HepG2 (cell line): ENCODE data around the gene VSIR. TPM values are rescaled to one million over a fixed set of nuclear protein-coding genes. Genes with fewer than 3 reads are reported as not detected.

Experiments
- CEBPB ChIP-seq: IDR thresholded peaks from 2 replicates; pipeline ENCODE4 v1.6.1; 2011; ENCODE audit warnings: low read depth, low read length, improper control_type of control experiment, borderline replicate concordance
- EP300 ChIP-seq, 3 experiments: sonication (generic) in 1 of 3; formaldehyde crosslinking in 1 of 3; IDR thresholded peaks; 2 replicates each; pipeline versions ENCODE4 v1.5.1 to v1.6.1; 2011 to 2020; ENCODE audit warnings: low read depth in 2 of 3, low read length in 2 of 3, borderline replicate concordance in 1 of 3, improper control_type of control experiment in 1 of 3, mild to moderate bottlenecking in 1 of 3, missing genetic modification reagents in 1 of 3, moderate library complexity in 1 of 3
- RAD51 ChIP-seq: fragments of 450-650 bp; IDR thresholded peaks from 2 replicates; pipeline ENCODE4 v1.6.1; 2016; ENCODE audit warnings: borderline replicate concordance
- RARA ChIP-seq: IDR thresholded peaks from 2 replicates; pipeline ENCODE4 v1.6.1; 2016; ENCODE audit warnings: missing genetic modification reagents, missing compliant biosample characterization
- RNF219 ChIP-seq: sonication (generic); formaldehyde crosslinking; IDR thresholded peaks from 2 replicates; pipeline ENCODE4 v1.5.0; 2020; ENCODE audit warnings: mild to moderate bottlenecking, missing genetic modification reagents
- SRSF1 ChIP-seq: fragments of 200-400 bp; formaldehyde crosslinking; optimal IDR thresholded peaks from 2 replicates; pipeline ENCODE3; 2017; ENCODE audit warnings: mild to moderate bottlenecking, low read depth, low read length, moderate library complexity
- ZKSCAN5 ChIP-seq: sonication (generic); formaldehyde crosslinking; IDR thresholded peaks from 2 replicates; pipeline ENCODE4 v1.5.1; 2020; ENCODE audit warnings: mild to moderate bottlenecking, missing genetic modification reagents
- ZNF451 ChIP-seq: sonication (generic); formaldehyde crosslinking; IDR thresholded peaks from 2 replicates; pipeline ENCODE4 v1.5.0; 2020; ENCODE audit warnings: mild to moderate bottlenecking, missing genetic modification reagents
- ZNF839 ChIP-seq: sonication (generic); formaldehyde crosslinking; IDR thresholded peaks from 2 replicates; pipeline ENCODE4 v1.4.0; 2020; ENCODE audit warnings: missing genetic modification reagents, mild to moderate bottlenecking, borderline replicate concordance
- ZNF879 ChIP-seq: sonication (generic); formaldehyde crosslinking; IDR thresholded peaks from 2 replicates; pipeline ENCODE4 v1.8.1; 2023; ENCODE audit warnings: missing genetic modification reagents
- ZSCAN31 ChIP-seq: sonication (generic); formaldehyde crosslinking; IDR thresholded peaks from 2 replicates; pipeline ENCODE4 v1.5.0; 2020; ENCODE audit warnings: low read depth, mild to moderate bottlenecking, missing genetic modification reagents
- polyA plus RNA-seq, 8 experiments: library from polyadenylated mRNA; depleted of rRNA in 3 of 8; stranded (reverse) in 7 of 8; unstranded in 1 of 8; fragments of >200 nt; fragmentation: Illumina TruSeq in 4 of 8; extraction: Trizol in 4 of 8; gene quantifications; 2 replicates each; pipeline versions ENCODE4 v1.2.1 to v1.2.3, GENCODE V29; 2011 to 2016; ENCODE audit warnings: low read depth in 4 of 8, missing spikeins in 1 of 8, mixed read lengths in 1 of 8; ENCODE audit not compliant: insufficient read depth in 1 of 8
- total RNA-seq, 5 experiments: library from RNA; depleted of rRNA; stranded (reverse); fragments of >200 nt; fragmentation: Illumina TruSeq; extraction: Trizol; gene quantifications; 2 replicates each; pipeline ENCODE4 v1.2.3, GENCODE V29; 2016; ENCODE audit warnings: low read depth in 1 of 5
- TF ChIP-seq, protein P1 (sequence below): sonication (generic); formaldehyde crosslinking; conservative IDR thresholded peaks from 2 replicates; pipeline ENCODE4 v1.8.0; 2022; ENCODE audit warnings: mild to moderate bottlenecking, moderate library complexity, missing genetic modification reagents
- TF ChIP-seq, protein P2 (sequence below): sonication (generic); formaldehyde crosslinking; IDR thresholded peaks from 2 replicates; pipeline ENCODE4 v1.4.0; 2020; ENCODE audit warnings: missing genetic modification reagents
- TF ChIP-seq, protein P3 (sequence below): sonication (generic); formaldehyde crosslinking; IDR thresholded peaks from 2 replicates; pipeline ENCODE4 v1.4.0; 2020; ENCODE audit warnings: missing genetic modification reagents, mild to moderate bottlenecking, borderline replicate concordance
- TF ChIP-seq, protein P4 (sequence below): sonication (generic); formaldehyde crosslinking; IDR thresholded peaks from 2 replicates; pipeline ENCODE4 v1.8.0; 2022; ENCODE audit warnings: mild to moderate bottlenecking, missing genetic modification reagents
- TF ChIP-seq, protein P5 (sequence below): sonication (generic); formaldehyde crosslinking; IDR thresholded peaks from 2 replicates; pipeline ENCODE4 v1.9.0; 2022; ENCODE audit warnings: low read depth, missing genetic modification reagents

VSIR gene
- total and polyA plus RNA-seq, 2 of the 13 experiments (the other 11 are each of a cell fraction or from before 2014, with no cell fraction given), result 0.44 to 3.2 TPM

- TF ChIP-seq, protein P1, sequence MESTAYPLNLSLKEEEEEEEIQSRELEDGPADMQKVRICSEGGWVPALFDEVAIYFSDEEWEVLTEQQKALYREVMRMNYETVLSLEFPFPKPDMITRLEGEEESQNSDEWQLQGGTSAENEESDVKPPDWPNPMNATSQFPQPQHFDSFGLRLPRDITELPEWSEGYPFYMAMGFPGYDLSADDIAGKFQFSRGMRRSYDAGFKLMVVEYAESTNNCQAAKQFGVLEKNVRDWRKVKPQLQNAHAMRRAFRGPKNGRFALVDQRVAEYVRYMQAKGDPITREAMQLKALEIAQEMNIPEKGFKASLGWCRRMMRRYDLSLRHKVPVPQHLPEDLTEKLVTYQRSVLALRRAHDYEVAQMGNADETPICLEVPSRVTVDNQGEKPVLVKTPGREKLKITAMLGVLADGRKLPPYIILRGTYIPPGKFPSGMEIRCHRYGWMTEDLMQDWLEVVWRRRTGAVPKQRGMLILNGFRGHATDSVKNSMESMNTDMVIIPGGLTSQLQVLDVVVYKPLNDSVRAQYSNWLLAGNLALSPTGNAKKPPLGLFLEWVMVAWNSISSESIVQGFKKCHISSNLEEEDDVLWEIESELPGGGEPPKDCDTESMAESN, result 0 out of 2 replicates have a peak, but pooled peaks have one; percentile 50
- TF ChIP-seq, protein P2, sequence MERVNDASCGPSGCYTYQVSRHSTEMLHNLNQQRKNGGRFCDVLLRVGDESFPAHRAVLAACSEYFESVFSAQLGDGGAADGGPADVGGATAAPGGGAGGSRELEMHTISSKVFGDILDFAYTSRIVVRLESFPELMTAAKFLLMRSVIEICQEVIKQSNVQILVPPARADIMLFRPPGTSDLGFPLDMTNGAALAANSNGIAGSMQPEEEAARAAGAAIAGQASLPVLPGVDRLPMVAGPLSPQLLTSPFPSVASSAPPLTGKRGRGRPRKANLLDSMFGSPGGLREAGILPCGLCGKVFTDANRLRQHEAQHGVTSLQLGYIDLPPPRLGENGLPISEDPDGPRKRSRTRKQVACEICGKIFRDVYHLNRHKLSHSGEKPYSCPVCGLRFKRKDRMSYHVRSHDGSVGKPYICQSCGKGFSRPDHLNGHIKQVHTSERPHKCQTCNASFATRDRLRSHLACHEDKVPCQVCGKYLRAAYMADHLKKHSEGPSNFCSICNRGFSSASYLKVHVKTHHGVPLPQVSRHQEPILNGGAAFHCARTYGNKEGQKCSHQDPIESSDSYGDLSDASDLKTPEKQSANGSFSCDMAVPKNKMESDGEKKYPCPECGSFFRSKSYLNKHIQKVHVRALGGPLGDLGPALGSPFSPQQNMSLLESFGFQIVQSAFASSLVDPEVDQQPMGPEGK (CRISPR knock-in tag), result peak; percentile 16; the same call in 1 of the 2 replicates
- TF ChIP-seq CEBPB (no peak), ZNF451 (no peak), RARA (CRISPR knock-in tag) (no peak), EP300 (IDR thresholded peaks at IDR 0.05; ENCODE audit: low read depth in 2 of 2, low read length in 2 of 2) (no peak), EP300 (CRISPR knock-in tag; IDR thresholded peaks at IDR 0.05; ENCODE audit: borderline replicate concordance) (no peak), SRSF1 (no peak), RAD51 (no peak), ZNF839 (CRISPR knock-in tag) (no peak), ZKSCAN5 (CRISPR knock-in tag) (no peak), RNF219 (no peak), ZSCAN31 (CRISPR knock-in tag) (no peak), ZNF879 (no peak)
- TF ChIP-seq, protein P3, sequence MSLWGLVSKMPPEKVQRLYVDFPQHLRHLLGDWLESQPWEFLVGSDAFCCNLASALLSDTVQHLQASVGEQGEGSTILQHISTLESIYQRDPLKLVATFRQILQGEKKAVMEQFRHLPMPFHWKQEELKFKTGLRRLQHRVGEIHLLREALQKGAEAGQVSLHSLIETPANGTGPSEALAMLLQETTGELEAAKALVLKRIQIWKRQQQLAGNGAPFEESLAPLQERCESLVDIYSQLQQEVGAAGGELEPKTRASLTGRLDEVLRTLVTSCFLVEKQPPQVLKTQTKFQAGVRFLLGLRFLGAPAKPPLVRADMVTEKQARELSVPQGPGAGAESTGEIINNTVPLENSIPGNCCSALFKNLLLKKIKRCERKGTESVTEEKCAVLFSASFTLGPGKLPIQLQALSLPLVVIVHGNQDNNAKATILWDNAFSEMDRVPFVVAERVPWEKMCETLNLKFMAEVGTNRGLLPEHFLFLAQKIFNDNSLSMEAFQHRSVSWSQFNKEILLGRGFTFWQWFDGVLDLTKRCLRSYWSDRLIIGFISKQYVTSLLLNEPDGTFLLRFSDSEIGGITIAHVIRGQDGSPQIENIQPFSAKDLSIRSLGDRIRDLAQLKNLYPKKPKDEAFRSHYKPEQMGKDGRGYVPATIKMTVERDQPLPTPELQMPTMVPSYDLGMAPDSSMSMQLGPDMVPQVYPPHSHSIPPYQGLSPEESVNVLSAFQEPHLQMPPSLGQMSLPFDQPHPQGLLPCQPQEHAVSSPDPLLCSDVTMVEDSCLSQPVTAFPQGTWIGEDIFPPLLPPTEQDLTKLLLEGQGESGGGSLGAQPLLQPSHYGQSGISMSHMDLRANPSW (CRISPR knock-in tag), result 0 out of 2 replicates have a peak, but pooled peaks have one; percentile 2
- TF ChIP-seq, protein P4, sequence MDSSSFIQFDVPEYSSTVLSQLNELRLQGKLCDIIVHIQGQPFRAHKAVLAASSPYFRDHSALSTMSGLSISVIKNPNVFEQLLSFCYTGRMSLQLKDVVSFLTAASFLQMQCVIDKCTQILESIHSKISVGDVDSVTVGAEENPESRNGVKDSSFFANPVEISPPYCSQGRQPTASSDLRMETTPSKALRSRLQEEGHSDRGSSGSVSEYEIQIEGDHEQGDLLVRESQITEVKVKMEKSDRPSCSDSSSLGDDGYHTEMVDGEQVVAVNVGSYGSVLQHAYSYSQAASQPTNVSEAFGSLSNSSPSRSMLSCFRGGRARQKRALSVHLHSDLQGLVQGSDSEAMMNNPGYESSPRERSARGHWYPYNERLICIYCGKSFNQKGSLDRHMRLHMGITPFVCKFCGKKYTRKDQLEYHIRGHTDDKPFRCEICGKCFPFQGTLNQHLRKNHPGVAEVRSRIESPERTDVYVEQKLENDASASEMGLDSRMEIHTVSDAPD, result no peak
- TF ChIP-seq, protein P5, sequence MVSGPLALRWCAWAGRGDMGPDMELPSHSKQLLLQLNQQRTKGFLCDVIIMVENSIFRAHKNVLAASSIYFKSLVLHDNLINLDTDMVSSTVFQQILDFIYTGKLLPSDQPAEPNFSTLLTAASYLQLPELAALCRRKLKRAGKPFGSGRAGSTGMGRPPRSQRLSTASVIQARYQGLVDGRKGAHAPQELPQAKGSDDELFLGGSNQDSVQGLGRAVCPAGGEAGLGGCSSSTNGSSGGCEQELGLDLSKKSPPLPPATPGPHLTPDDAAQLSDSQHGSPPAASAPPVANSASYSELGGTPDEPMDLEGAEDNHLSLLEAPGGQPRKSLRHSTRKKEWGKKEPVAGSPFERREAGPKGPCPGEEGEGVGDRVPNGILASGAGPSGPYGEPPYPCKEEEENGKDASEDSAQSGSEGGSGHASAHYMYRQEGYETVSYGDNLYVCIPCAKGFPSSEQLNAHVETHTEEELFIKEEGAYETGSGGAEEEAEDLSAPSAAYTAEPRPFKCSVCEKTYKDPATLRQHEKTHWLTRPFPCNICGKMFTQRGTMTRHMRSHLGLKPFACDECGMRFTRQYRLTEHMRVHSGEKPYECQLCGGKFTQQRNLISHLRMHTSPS (CRISPR knock-in tag), result no peak
Observed at GRCh38 chr10:71767420-71768035, 5.8 kb downstream of the VSIR start (continued).
